Panc1 (cell line): ENCODE measurements around the gene HLA-DOA. TPM values are rescaled to one million over a fixed set of nuclear protein-coding genes. Genes with fewer than 3 reads are reported as not detected.

Experiments
- ATAC-seq: fragments of 200-7000 bp; cut with Tn5 transposase; 2 replicates; pipeline ENCODE4 v1.9.1; 2020; ENCODE audit warnings: mild to moderate bottlenecking, moderate library complexity
- Bru-seq: library from RNA; stranded (reverse); fragments of 400-500 nt; gene quantifications from one replicate; lab custom pipeline; 2021; lab: Mats Ljungman, UMichigan
- BruChase-seq, 2 experiments: library from RNA; stranded (reverse); fragments of 400-500 nt; gene quantifications; one replicate each; lab custom pipeline; 2021; lab: Mats Ljungman, UMichigan
- BruUV-seq: library from RNA; stranded (reverse); fragments of 400-500 nt; replicated peaks from 2 replicates; lab custom pipeline; 2021; lab: Mats Ljungman, UMichigan
- CTCF ChIA-PET: fragments of 300-600 bp; sonication (Branson Sonifier 250); formaldehyde crosslinking; loops from one replicate; lab custom pipeline; 2022; ENCODE audit warnings: antibody characterized with exemption; lab: Charles Lee
- POLR2A ChIA-PET: fragments of 300-600 bp; sonication (Branson Sonifier 250); formaldehyde crosslinking; loops from one replicate; lab custom pipeline; 2022; ENCODE audit warnings: antibody characterized with exemption; lab: Charles Lee
- DNase-seq: peaks from one replicate; pipeline ENCODE4 v3.0.0-alpha.2; 2010; ENCODE audit warnings: low read depth, low spot score
- H3K27ac ChIP-seq: 2 replicates; pipeline ENCODE4 v1.5.1; 2011; ENCODE audit warnings: mild to moderate bottlenecking, low read length, inconsistent platforms
- H3K27me3 ChIP-seq: fragments of 200-500 bp; sonication (Bioruptor generic); 2 replicates; pipeline ENCODE4 v1.6.0; 2014; ENCODE audit warnings: low read length, inconsistent platforms; ENCODE audit not compliant: control insufficient read depth, insufficient read depth
- H3K36me3 ChIP-seq: fragments of 200-500 bp; sonication (Bioruptor generic); 2 replicates; pipeline ENCODE4 v1.5.1; 2014; ENCODE audit warnings: inconsistent platforms, mild to moderate bottlenecking, low read length, moderate library complexity; ENCODE audit not compliant: control insufficient read depth, insufficient read depth
- H3K4me1 ChIP-seq: 2 replicates; pipeline ENCODE4 v1.5.1; 2011; ENCODE audit warnings: inconsistent platforms, mild to moderate bottlenecking, low read length, moderate library complexity; ENCODE audit not compliant: control insufficient read depth, insufficient read depth
- H3K4me3 ChIP-seq, 2 experiments: 2 replicates each; pipeline ENCODE4 v1.5.1; 2011 to 2012; ENCODE audit warnings: low read depth in 2 of 2, low read length in 2 of 2, mild to moderate bottlenecking in 2 of 2, inconsistent platforms in 1 of 2, moderate library complexity in 1 of 2
- H3K9me3 ChIP-seq: fragments of 200-500 bp; sonication (Bioruptor generic); 2 replicates; pipeline ENCODE4 v1.5.1; 2014; ENCODE audit warnings: low read depth, mild to moderate bottlenecking, inconsistent platforms, low read length, moderate library complexity; ENCODE audit not compliant: control insufficient read depth, insufficient read depth
- CTCF ChIP-seq: fragments of 450-650 bp; IDR thresholded peaks from 2 replicates; pipeline ENCODE4 v1.5.1; 2017; ENCODE audit warnings: mild to moderate bottlenecking
- POLR2AphosphoS5 ChIP-seq: IDR thresholded peaks from 2 replicates; pipeline ENCODE4 v1.6.1; 2012; ENCODE audit warnings: mild to moderate bottlenecking, low read depth, low read length, moderate library complexity
- REST ChIP-seq, 2 experiments: IDR thresholded peaks; 2 replicates each; pipeline ENCODE4 v1.6.1; 2011 to 2012; ENCODE audit warnings: low read depth in 2 of 2, control low read depth in 1 of 2, low read length in 1 of 2, mild to moderate bottlenecking in 1 of 2, moderate library complexity in 1 of 2; ENCODE audit not compliant: insufficient read depth in 1 of 2
- SIN3A ChIP-seq: IDR thresholded peaks from 2 replicates; pipeline ENCODE4 v1.6.1; 2012; ENCODE audit warnings: low read depth, mild to moderate bottlenecking, low read length, moderate library complexity, borderline replicate concordance; ENCODE audit not compliant: insufficient read depth
- TCF7L2 ChIP-seq: IDR thresholded peaks from 2 replicates; pipeline ENCODE4 v1.6.1; 2011; ENCODE audit warnings: mild to moderate bottlenecking, low read depth, low read length, inconsistent platforms
- in situ Hi-C: cut with HindIII; loops from 2 replicates; pipeline ENCODE4 v1.10.0; 2016; ENCODE audit warnings: low sequenced_read_pairs, low pct_unique_long_range_greater_than_20kb
- intact Hi-C: fragments of 100-400 bp; cut with micrococcal nuclease; formaldehyde crosslinking; loops from one replicate; pipeline ENCODE4 v1.10.0; 2022; ENCODE audit not compliant: unreplicated experiment
- long read RNA-seq: library from polyadenylated mRNA; unstranded; transcript quantifications from one replicate; pipeline ENCODE4 v2.0.0, GENCODE V29; 2021; ENCODE audit not compliant: unreplicated experiment
- polyA plus RNA-seq: library from polyadenylated mRNA; unstranded; fragments of >200 nt; gene quantifications from one replicate; pipeline ENCODE4 v1.2.1, GENCODE V29; 2012; ENCODE audit warnings: missing spikeins; ENCODE audit not compliant: insufficient read length
- total RNA-seq: library from RNA; stranded (reverse); gene quantifications from one replicate; pipeline ENCODE4 v1.2.1, GENCODE V29; 2021; ENCODE audit not compliant: unreplicated experiment

Gene HLA-DOA
- total RNA-seq (0.08 TPM), Bru-seq, nascent RNA (not detected), BruChase-seq, experiment 1, labeled RNA remaining after a 2-hour chase (not detected), BruChase-seq, experiment 2, labeled RNA remaining after a 6-hour chase (percentile 12 among the genes with signal in this experiment)
- polyA plus RNA-seq, result not detected
- long read RNA-seq, result 0 reads

GRCh38 chr6:33008944-33009861, at the start of gene HLA-DOA:
Gene HLA-DOA (minus strand): TSS chr6:33009591.
- no peak for TF ChIP-seq POLR2AphosphoS5
- TF ChIP-seq CTCF, result no peak
- no peak for TF ChIP-seq SIN3A
- no peak for TF ChIP-seq REST (IDR thresholded peaks at IDR 0.05; ENCODE audit: insufficient read depth in 1 of 2, low read depth in 2 of 2, low read length in 1 of 2)
- no peak for TF ChIP-seq TCF7L2
- Histone ChIP-seq H3K36me3 (no peaks in the 10 kb centered on the region), H3K27ac (no peak within 1 kb of the TSS), H3K4me1 (no peaks in the 10 kb centered on the region), H3K27me3 (peaks cover 7% of the 10 kb centered on the region; the same call in 1 of the 2 replicates), H3K9me3 (no peaks in the 10 kb centered on the region), H3K4me3 (no peak within 1 kb of the TSS)
- ATAC-seq (no peak), DNase-seq (no peak)
- POLR2A ChIA-PET, result no interaction called here
- in situ Hi-C loops (no loop called here), intact Hi-C loops (no loop called here)
- BruUV-seq, result no TSS peak
- CTCF ChIA-PET, result interaction anchor here (0.5 kb wide), 1 partner anchor 126 kb away, joined by 3 read pairs; no protein-coding TSS in a partner anchor

- ChIA-PET POLR2A (no interaction called here), CTCF (no interaction called here)
- in situ Hi-C loops, result no loop called here
- DNase-seq, result no peak
- no peak overlapping the region for H3K4me3 ChIP-seq
- H3K4me1 ChIP-seq, result no peaks in the 10 kb centered on the region
- BruUV-seq, result no TSS peak
- H3K27ac ChIP-seq, result no peak overlapping the region
- H3K9me3 ChIP-seq, result no peaks in the 10 kb centered on the region
- TF ChIP-seq CTCF, result no peak
- no peak for TF ChIP-seq POLR2AphosphoS5
- TF ChIP-seq REST (IDR thresholded peaks at IDR 0.05; ENCODE audit: insufficient read depth in 1 of 2, low read depth in 2 of 2, low read length in 1 of 2), result no peak
- no peak for TF ChIP-seq SIN3A
- no peak for TF ChIP-seq TCF7L2
- intact Hi-C loops, result no loop called here
- peaks cover 7% of the 10 kb centered on the region; the same call in 1 of the 2 replicates for H3K27me3 ChIP-seq
- no peak for ATAC-seq
- no peaks in the 10 kb centered on the region for H3K36me3 ChIP-seq
Observed at GRCh38 chr6:33057222-33058150, 48.1 kb upstream of the HLA-DOA start.
